ENCODE measurements around the gene COMMD8. TPM values are rescaled to one million over a fixed set of nuclear protein-coding genes. Genes with fewer than 3 reads are reported as not detected.

Gene COMMD8
- total RNA-seq, 1 donor from 2014 or later: 18.6 TPM

GRCh38 chr4:47473141-47473750 lies 9.7 kb upstream of the COMMD8 start:
- DNase-seq (ENCODE audit: low read depth in 2 of 2): no peak

- DNase-seq (ENCODE audit: low read depth in 2 of 2): no peak
These were observed 8.1 kb upstream of the COMMD8 start for GRCh38 chr4:47471591-47471990.

- no peak for DNase-seq (ENCODE audit: low read depth in 2 of 2)
These were observed 7.6 kb upstream of the COMMD8 start for GRCh38 chr4:47471064-47471463.

GRCh38 chr4:47469951-47470350 lies 6.4 kb upstream of the COMMD8 start:
- no peak for DNase-seq (ENCODE audit: low read depth in 2 of 2)

- DNase-seq (ENCODE audit: low read depth in 2 of 2): no peak
These were observed 5.3 kb upstream of the COMMD8 start for GRCh38 chr4:47468706-47469365.

GRCh38 chr4:47466056-47466785 lies 2.7 kb upstream of the COMMD8 start:
- DNase-seq (ENCODE audit: low read depth in 2 of 2): no peak

- DNase-seq (ENCODE audit: low read depth in 2 of 2): no peak
These were observed 1.5 kb upstream of the COMMD8 start for GRCh38 chr4:47465004-47465403.

- DNase-seq (ENCODE audit: low read depth in 2 of 2): no peak
These were observed 685 bp downstream of the COMMD8 start for GRCh38 chr4:47462799-47463234.

GRCh38 chr4:47451657-47452056 lies 11.8 kb downstream of the COMMD8 start:
- DNase-seq (ENCODE audit: low read depth in 2 of 2): no peak

GRCh38 chr4:47444031-47444430 lies 19.5 kb downstream of the COMMD8 start:
- no peak for DNase-seq (ENCODE audit: low read depth in 2 of 2)

GRCh38 chr4:47442980-47443379 lies 20.5 kb downstream of the COMMD8 start:
- DNase-seq (ENCODE audit: low read depth in 2 of 2): no peak

GRCh38 chr4:47434931-47435330 lies 28.6 kb downstream of the COMMD8 start:
- no peak for DNase-seq (ENCODE audit: low read depth in 2 of 2)

GRCh38 chr4:47432749-47433148 lies 30.8 kb downstream of the COMMD8 start:
- DNase-seq (ENCODE audit: low read depth in 2 of 2): no peak

- DNase-seq (ENCODE audit: low read depth in 2 of 2): no peak
These were observed 35.6 kb downstream of the COMMD8 start for GRCh38 chr4:47427935-47428334.

- no peak for DNase-seq (ENCODE audit: low read depth in 2 of 2)
These were observed 37.9 kb downstream of the COMMD8 start for GRCh38 chr4:47425628-47426027.

- no peak for DNase-seq (ENCODE audit: low read depth in 2 of 2)
These were observed 44.2 kb downstream of the COMMD8 start for GRCh38 chr4:47419296-47419695.

GRCh38 chr4:47418147-47418546 lies 45.4 kb downstream of the COMMD8 start:
- no peak for DNase-seq (ENCODE audit: low read depth in 2 of 2)

- DNase-seq (ENCODE audit: low read depth in 2 of 2): no peak
These were observed 47.8 kb downstream of the COMMD8 start for GRCh38 chr4:47415719-47416118.

- no peak for DNase-seq (ENCODE audit: low read depth in 2 of 2)
These were observed 50.0 kb downstream of the COMMD8 start for GRCh38 chr4:47413521-47413920.

- DNase-seq (ENCODE audit: low read depth in 2 of 2): no peak
These were observed 53.2 kb downstream of the COMMD8 start for GRCh38 chr4:47410271-47410670.

- DNase-seq (ENCODE audit: low read depth in 2 of 2): no peak
These were observed 57.1 kb downstream of the COMMD8 start for GRCh38 chr4:47406408-47406807.
